ENCODE measurements around the gene JAM2.

- TF ChIP-seq CTCF (IDR thresholded peaks at IDR 0.05 in 2 of 3, conservative IDR thresholded peaks at IDR 0.05 in 1 of 3; ENCODE audit: borderline replicate concordance in 1 of 3, insufficient read depth in 1 of 3, low read depth in 2 of 3, low read length in 2 of 3): no peak
- no peak for TF ChIP-seq POLR2AphosphoS5 (IDR thresholded peaks at IDR 0.05; ENCODE audit: low read depth, low read length)
- no peak for TF ChIP-seq TCF7L2 (IDR thresholded peaks at IDR 0.05; ENCODE audit: borderline replicate concordance, extremely low read depth, insufficient read depth, insufficient read length)
- no peak for TF ChIP-seq POLR2A (IDR thresholded peaks at IDR 0.05; ENCODE audit: borderline replicate concordance, extremely low read depth, insufficient read depth, insufficient read length)
- no peak for TF ChIP-seq EGR1 (IDR thresholded peaks at IDR 0.05; ENCODE audit: low read depth)
- TF ChIP-seq ATF3 (IDR thresholded peaks at IDR 0.05): no peak
These were observed 120.5 kb downstream of the JAM2 start for GRCh38 chr21:25759573-25759972.

Data from HCT116 (cell line).